ENCODE measurements around the gene SCAANT1. TPM values are rescaled to one million over a fixed set of nuclear protein-coding genes. Genes with fewer than 3 reads are reported as not detected.

Gene SCAANT1
- 1.8 TPM for polyA plus RNA-seq
- long read RNA-seq, donor 1, result 0 reads
- long read RNA-seq, donor 2, result 0 reads
- long read RNA-seq, donor 3, result 0 reads
- long read RNA-seq, donor 4, result 0 reads
- long read RNA-seq, donor 5, result 0 reads
- long read RNA-seq, donor 6, result 0 reads
- long read RNA-seq, donor 7, result 0 reads
- long read RNA-seq, donor 8, result 0 reads
- long read RNA-seq, donor 9, result 0 reads
- long read RNA-seq, donor 10, result 0 reads
- long read RNA-seq, donor 11, result 0 reads

GRCh38 chr3:63911873-63912767 lies at the start of gene SCAANT1:
TSS of gene SCAANT1 (minus strand) at chr3:63912383.
- peak; percentile 92 to 96 for DNase-seq
- Histone ChIP-seq H3K27ac (ENCODE audit: low read length) (peak within 1 kb of the TSS; percentile 91), H3K4me1 (ENCODE audit: control insufficient read depth, insufficient read depth, low read length) (peaks cover 7% of the 10 kb centered on the region), H3K9me3 (ENCODE audit: control insufficient read depth, low read depth, low read length) (no peaks in the 10 kb centered on the region), H3K36me3 (ENCODE audit: control insufficient read depth, insufficient read depth, low read length) (peaks cover 7% of the 10 kb centered on the region), H3K4me3 (ENCODE audit: low read length) (peak within 1 kb of the TSS; percentile 79), H3K27me3 (ENCODE audit: control insufficient read depth, insufficient read depth, low read length) (no peaks in the 10 kb centered on the region)
- WGBS (ENCODE audit: insufficient coverage, low lambda C conversion rate), result no CpG with 5 or more reads among the region's 115 CpGs

- Histone ChIP-seq H3K27ac (ENCODE audit: low read length) (no peak overlapping the region), H3K9me3 (ENCODE audit: control insufficient read depth, low read depth, low read length) (no peaks in the 10 kb centered on the region), H3K4me3 (ENCODE audit: low read length) (no peak overlapping the region), H3K36me3 (ENCODE audit: control insufficient read depth, insufficient read depth, low read length) (no peaks in the 10 kb centered on the region), H3K27me3 (ENCODE audit: control insufficient read depth, insufficient read depth, low read length) (no peaks in the 10 kb centered on the region), H3K4me1 (ENCODE audit: control insufficient read depth, insufficient read depth, low read length) (peaks cover 18% of the 10 kb centered on the region)
- peak; percentile 33 to 65 for DNase-seq
- no CpG with 5 or more reads among the region's 2 CpGs for WGBS (ENCODE audit: insufficient coverage, low lambda C conversion rate)
Measured at GRCh38 chr3:63961891-63962290, 49.7 kb upstream of the SCAANT1 start.

- no peaks in the 10 kb centered on the region for H3K27me3 ChIP-seq (ENCODE audit: control insufficient read depth, insufficient read depth, low read length)
- 100% methylated on average over 1 of the region's 6 CpGs for WGBS (ENCODE audit: insufficient coverage, low lambda C conversion rate)
- peaks cover 3% of the 10 kb centered on the region for H3K36me3 ChIP-seq (ENCODE audit: control insufficient read depth, insufficient read depth, low read length)
- H3K4me1 ChIP-seq (ENCODE audit: control insufficient read depth, insufficient read depth, low read length), result peaks cover 7% of the 10 kb centered on the region
- DNase-seq, result no peak
- H3K4me3 ChIP-seq (ENCODE audit: low read length), result no peak overlapping the region
- H3K27ac ChIP-seq (ENCODE audit: low read length), result no peak overlapping the region
- H3K9me3 ChIP-seq (ENCODE audit: control insufficient read depth, low read depth, low read length), result no peaks in the 10 kb centered on the region
Measured at GRCh38 chr3:63960048-63960711, 48.0 kb upstream of the SCAANT1 start.

GRCh38 chr3:63959146-63959545 lies 47.0 kb upstream of the SCAANT1 start:
- DNase-seq, result no peak
- peaks cover under 1% of the 10 kb centered on the region for H3K4me1 ChIP-seq (ENCODE audit: control insufficient read depth, insufficient read depth, low read length)
- no peaks in the 10 kb centered on the region for H3K9me3 ChIP-seq (ENCODE audit: control insufficient read depth, low read depth, low read length)
- H3K27me3 ChIP-seq (ENCODE audit: control insufficient read depth, insufficient read depth, low read length), result no peaks in the 10 kb centered on the region
- 72% methylated on average over 2 of the region's 3 CpGs for WGBS (ENCODE audit: insufficient coverage, low lambda C conversion rate)
- H3K4me3 ChIP-seq (ENCODE audit: low read length), result no peak overlapping the region
- H3K36me3 ChIP-seq (ENCODE audit: control insufficient read depth, insufficient read depth, low read length), result peaks cover 6% of the 10 kb centered on the region
- H3K27ac ChIP-seq (ENCODE audit: low read length), result no peak overlapping the region

GRCh38 chr3:63955830-63956545 lies 43.8 kb upstream of the SCAANT1 start:
- Histone ChIP-seq H3K4me1 (ENCODE audit: control insufficient read depth, insufficient read depth, low read length) (no peaks in the 10 kb centered on the region), H3K36me3 (ENCODE audit: control insufficient read depth, insufficient read depth, low read length) (peaks cover 15% of the 10 kb centered on the region), H3K4me3 (ENCODE audit: low read length) (no peak overlapping the region), H3K27ac (ENCODE audit: low read length) (no peak overlapping the region), H3K27me3 (ENCODE audit: control insufficient read depth, insufficient read depth, low read length) (no peaks in the 10 kb centered on the region), H3K9me3 (ENCODE audit: control insufficient read depth, low read depth, low read length) (no peaks in the 10 kb centered on the region)
- 100% methylated on average over 2 of the region's 13 CpGs for WGBS (ENCODE audit: insufficient coverage, low lambda C conversion rate)
- DNase-seq, result no peak

- Histone ChIP-seq H3K4me3 (ENCODE audit: low read length) (no peak overlapping the region), H3K27ac (ENCODE audit: low read length) (no peak overlapping the region), H3K4me1 (ENCODE audit: control insufficient read depth, insufficient read depth, low read length) (no peaks in the 10 kb centered on the region), H3K9me3 (ENCODE audit: control insufficient read depth, low read depth, low read length) (no peaks in the 10 kb centered on the region), H3K36me3 (ENCODE audit: control insufficient read depth, insufficient read depth, low read length) (peaks cover 15% of the 10 kb centered on the region), H3K27me3 (ENCODE audit: control insufficient read depth, insufficient read depth, low read length) (no peaks in the 10 kb centered on the region)
- no CpG with 5 or more reads among the region's 3 CpGs for WGBS (ENCODE audit: insufficient coverage, low lambda C conversion rate)
- no peak for DNase-seq
Measured at GRCh38 chr3:63955036-63955650, 43.0 kb upstream of the SCAANT1 start.

GRCh38 chr3:63954182-63954581 lies 42.0 kb upstream of the SCAANT1 start:
- no CpG with 5 or more reads among the region's 5 CpGs for WGBS (ENCODE audit: insufficient coverage, low lambda C conversion rate)
- Histone ChIP-seq H3K27ac (ENCODE audit: low read length) (no peak overlapping the region), H3K9me3 (ENCODE audit: control insufficient read depth, low read depth, low read length) (no peaks in the 10 kb centered on the region), H3K4me3 (ENCODE audit: low read length) (no peak overlapping the region), H3K36me3 (ENCODE audit: control insufficient read depth, insufficient read depth, low read length) (peaks cover 15% of the 10 kb centered on the region), H3K27me3 (ENCODE audit: control insufficient read depth, insufficient read depth, low read length) (no peaks in the 10 kb centered on the region), H3K4me1 (ENCODE audit: control insufficient read depth, insufficient read depth, low read length) (no peaks in the 10 kb centered on the region)
- DNase-seq, result no peak

GRCh38 chr3:63952248-63952594 lies 40.0 kb upstream of the SCAANT1 start:
- Histone ChIP-seq H3K36me3 (ENCODE audit: control insufficient read depth, insufficient read depth, low read length) (peaks cover 17% of the 10 kb centered on the region), H3K27ac (ENCODE audit: low read length) (no peak overlapping the region), H3K27me3 (ENCODE audit: control insufficient read depth, insufficient read depth, low read length) (no peaks in the 10 kb centered on the region), H3K4me3 (ENCODE audit: low read length) (no peak overlapping the region), H3K9me3 (ENCODE audit: control insufficient read depth, low read depth, low read length) (no peaks in the 10 kb centered on the region), H3K4me1 (ENCODE audit: control insufficient read depth, insufficient read depth, low read length) (peaks cover 5% of the 10 kb centered on the region)
- no peak for DNase-seq
- WGBS (ENCODE audit: insufficient coverage, low lambda C conversion rate), result no CpG with 5 or more reads among the region's 2 CpGs

- no CpG with 5 or more reads among the region's 1 CpG for WGBS (ENCODE audit: insufficient coverage, low lambda C conversion rate)
- Histone ChIP-seq H3K27me3 (ENCODE audit: control insufficient read depth, insufficient read depth, low read length) (no peaks in the 10 kb centered on the region), H3K4me1 (ENCODE audit: control insufficient read depth, insufficient read depth, low read length) (peaks cover 5% of the 10 kb centered on the region), H3K4me3 (ENCODE audit: low read length) (no peak overlapping the region), H3K9me3 (ENCODE audit: control insufficient read depth, low read depth, low read length) (no peaks in the 10 kb centered on the region), H3K36me3 (ENCODE audit: control insufficient read depth, insufficient read depth, low read length) (peaks cover 17% of the 10 kb centered on the region), H3K27ac (ENCODE audit: low read length) (no peak overlapping the region)
- no peak for DNase-seq
Measured at GRCh38 chr3:63951492-63952247, 39.5 kb upstream of the SCAANT1 start.
